Lung (tissue), 12 donors: ENCODE results near the gene CFH. TPM values are rescaled to one million over a fixed set of nuclear protein-coding genes. Genes with fewer than 3 reads are reported as not detected.

Experiments
- ATAC-seq: fragments of 200-7000 bp; cut with Tn5 transposase; one replicate; pipeline ENCODE4 v1.9.1; 2020; ENCODE audit warnings: moderate number of reproducible peaks; ENCODE audit not compliant: insufficient read depth, low FRiP score
- DNase-seq, 3 donors: peaks; one replicate each; pipeline ENCODE4 v3.0.0-alpha.2; 2013 to 2017
- H3K27ac ChIP-seq, 2 donors: one replicate each; pipeline ENCODE4 v1.5.1; 2013; ENCODE audit warnings: mild to moderate bottlenecking in 2 of 2, moderate library complexity in 2 of 2, control low read depth in 1 of 2, inconsistent platforms in 1 of 2, low read depth in 1 of 2, low read length in 1 of 2
- H3K27me3 ChIP-seq, 3 donors: one replicate each; pipeline ENCODE4 v1.5.1; 2013; ENCODE audit warnings: low read length in 2 of 3; ENCODE audit not compliant: control insufficient read depth in 3 of 3, insufficient read depth in 3 of 3
- H3K36me3 ChIP-seq, 4 donors: one replicate each; pipeline ENCODE4 v1.5.1; 2013; ENCODE audit warnings: low read length in 4 of 4, mild to moderate bottlenecking in 1 of 4, moderate library complexity in 1 of 4; ENCODE audit not compliant: control insufficient read depth in 4 of 4, insufficient read depth in 4 of 4
- H3K4me1 ChIP-seq, 5 donors: one replicate each; pipeline ENCODE4 v1.5.1; 2013; ENCODE audit warnings: low read length in 5 of 5, mild to moderate bottlenecking in 2 of 5, moderate library complexity in 1 of 5; ENCODE audit not compliant: control insufficient read depth in 5 of 5, insufficient read depth in 5 of 5
- H3K4me3 ChIP-seq: one replicate; pipeline ENCODE4 v1.5.1; 2013; ENCODE audit warnings: mild to moderate bottlenecking, control low read depth, moderate library complexity
- H3K9ac ChIP-seq, 2 donors: one replicate each; pipeline ENCODE4 v1.5.1; 2013; ENCODE audit warnings: low read length in 2 of 2, control low read depth in 1 of 2; ENCODE audit not compliant: insufficient read depth in 1 of 2
- H3K9me3 ChIP-seq, 4 donors: one replicate each; pipeline ENCODE4 v1.5.1; 2013; ENCODE audit warnings: low read length in 3 of 4, mild to moderate bottlenecking in 1 of 4, moderate library complexity in 1 of 4; ENCODE audit not compliant: control insufficient read depth in 4 of 4, insufficient read depth in 3 of 4
- WGBS, 2 donors: extraction: QIAGEN DNeasy Blood & Tissue Kit; methylation state at CpG; one replicate each; pipeline ENCODE4 v1.1.7; 2013; 5-methylcytosine and 5-hydroxymethylcytosine counted together
- polyA plus RNA-seq, 2 donors: library from polyadenylated mRNA; stranded (reverse); fragments of 200-250 nt; gene quantifications; one replicate each; pipeline ENCODE4 v1.2.1, GENCODE V29; 2013
- total RNA-seq, 2 donors: library from RNA; depleted of rRNA in 1 of 2; stranded (reverse); fragments of >200 nt in 1 of 2; gene quantifications; one replicate each; pipeline ENCODE4 v1.2.1, GENCODE V29; 2014 to 2021
- TF ChIP-seq, protein P1 (sequence below): IDR thresholded peaks from 2 replicates; pipeline ENCODE4 v1.5.1; 2012; ENCODE audit warnings: mild to moderate bottlenecking; ENCODE audit errors: control extremely low read depth, extremely low read depth
- donor health status: control.
- donor health status: control.
- donor health status: Bipolar disorder and iron deficiency.
- donor health status: healthy.
- donor health status: DM: yes; HTN: yes; CAD: no.

The CFH gene
- total and polyA plus RNA-seq, 4 donors: 26.8 to 185 (median 62.7) TPM

DNA sequence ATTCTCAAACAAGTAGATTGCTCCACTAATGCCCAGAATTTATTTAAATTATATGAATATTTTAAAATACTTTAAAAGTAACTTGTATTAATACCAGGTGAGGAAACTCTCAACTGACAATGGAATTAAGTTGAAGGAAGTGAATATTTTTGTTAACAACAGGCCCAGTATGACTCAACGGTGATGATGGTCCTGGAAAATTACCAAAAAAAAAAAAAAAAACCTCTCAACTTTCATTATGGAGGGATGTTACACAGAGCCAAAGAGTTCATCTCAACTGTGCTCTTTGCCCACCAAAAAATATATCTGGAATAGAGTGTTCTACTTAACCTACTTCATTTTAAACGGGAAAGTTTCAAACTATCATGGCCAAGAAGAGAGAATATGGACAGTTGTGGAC is 28.3 kb downstream of the CFH start:
- TF ChIP-seq, protein P1, sequence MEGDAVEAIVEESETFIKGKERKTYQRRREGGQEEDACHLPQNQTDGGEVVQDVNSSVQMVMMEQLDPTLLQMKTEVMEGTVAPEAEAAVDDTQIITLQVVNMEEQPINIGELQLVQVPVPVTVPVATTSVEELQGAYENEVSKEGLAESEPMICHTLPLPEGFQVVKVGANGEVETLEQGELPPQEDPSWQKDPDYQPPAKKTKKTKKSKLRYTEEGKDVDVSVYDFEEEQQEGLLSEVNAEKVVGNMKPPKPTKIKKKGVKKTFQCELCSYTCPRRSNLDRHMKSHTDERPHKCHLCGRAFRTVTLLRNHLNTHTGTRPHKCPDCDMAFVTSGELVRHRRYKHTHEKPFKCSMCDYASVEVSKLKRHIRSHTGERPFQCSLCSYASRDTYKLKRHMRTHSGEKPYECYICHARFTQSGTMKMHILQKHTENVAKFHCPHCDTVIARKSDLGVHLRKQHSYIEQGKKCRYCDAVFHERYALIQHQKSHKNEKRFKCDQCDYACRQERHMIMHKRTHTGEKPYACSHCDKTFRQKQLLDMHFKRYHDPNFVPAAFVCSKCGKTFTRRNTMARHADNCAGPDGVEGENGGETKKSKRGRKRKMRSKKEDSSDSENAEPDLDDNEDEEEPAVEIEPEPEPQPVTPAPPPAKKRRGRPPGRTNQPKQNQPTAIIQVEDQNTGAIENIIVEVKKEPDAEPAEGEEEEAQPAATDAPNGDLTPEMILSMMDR: no peak
- Histone ChIP-seq H3K27ac (no peak overlapping the region), H3K4me3 (no peak overlapping the region), H3K36me3 (peaks cover 0 to 3% (median 0%) of the 10 kb centered on the region in 4 donors), H3K9ac (no peak overlapping the region), H3K9me3 (no peaks in the 10 kb centered on the region), H3K27me3 (no peaks in the 10 kb centered on the region), H3K4me1 (no peaks in the 10 kb centered on the region)
- DNase-seq (no peak), ATAC-seq (no peak)
- WGBS, 2 donors: 76 to 87% methylated on average over 2 of the region's 2 CpGs

DNA sequence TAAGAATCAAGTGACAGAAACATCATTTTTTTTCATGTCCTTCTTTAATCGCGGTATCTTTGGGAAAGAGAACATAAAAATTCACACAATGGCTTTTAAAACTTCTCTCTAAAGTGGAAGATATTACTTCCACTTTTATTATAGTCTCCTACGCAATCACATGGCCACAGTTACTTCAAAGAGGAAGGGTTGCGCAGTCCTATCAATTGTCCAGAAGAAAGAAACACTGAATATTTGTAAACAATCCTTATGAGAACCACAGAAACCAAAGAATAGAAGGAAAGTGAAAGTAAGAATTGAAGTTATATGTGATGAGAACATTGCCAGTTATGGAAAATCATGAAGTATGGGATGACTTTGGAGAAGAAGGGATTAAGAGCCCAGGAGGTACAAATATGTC is 32.6 kb downstream of the CFH start:
- 63 to 77% methylated on average over 4 of the region's 4 CpGs for WGBS, 2 donors
- no peaks in the 10 kb centered on the region for H3K27me3 ChIP-seq
- no peak overlapping the region for H3K4me3 ChIP-seq
- no peaks in the 10 kb centered on the region for H3K9me3 ChIP-seq
- H3K27ac ChIP-seq: no peak overlapping the region
- ATAC-seq (no peak), DNase-seq (no peak)
- TF ChIP-seq, protein P1: no peak
- no peak overlapping the region for H3K9ac ChIP-seq
- H3K4me1 ChIP-seq: no peaks in the 10 kb centered on the region
- H3K36me3 ChIP-seq: peaks cover 0 to 5% (median 0%) of the 10 kb centered on the region in 4 donors

DNA sequence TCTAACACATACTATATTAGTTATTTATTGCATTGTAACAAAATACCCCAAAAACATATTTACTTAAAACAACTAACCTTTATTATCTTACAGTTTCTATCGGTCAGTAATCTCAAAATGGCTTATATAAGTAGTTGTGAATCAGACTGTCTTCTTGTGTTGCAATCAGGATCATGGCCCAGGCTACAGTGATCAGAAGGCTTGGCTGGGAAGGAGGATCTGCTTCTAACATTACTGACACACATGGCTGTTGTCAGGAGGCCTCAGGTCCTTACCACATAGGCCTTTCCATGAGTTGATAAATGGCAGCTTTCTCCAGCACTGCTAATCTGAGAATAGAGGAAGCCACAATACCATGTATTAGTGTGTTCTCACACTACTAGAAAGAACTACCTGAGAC is 33.7 kb downstream of the CFH start:
- Histone ChIP-seq H3K4me1 (no peaks in the 10 kb centered on the region), H3K27ac (no peak overlapping the region), H3K9ac (no peak overlapping the region), H3K9me3 (no peaks in the 10 kb centered on the region), H3K36me3 (peaks cover 0 to 5% (median 0%) of the 10 kb centered on the region in 4 donors), H3K27me3 (no peaks in the 10 kb centered on the region), H3K4me3 (no peak overlapping the region)
- TF ChIP-seq, protein P1: no peak
- no peak for DNase-seq
- 92 to 94% methylated on average over 1 of the region's 1 CpG for WGBS, 2 donors
- no peak for ATAC-seq

DNA sequence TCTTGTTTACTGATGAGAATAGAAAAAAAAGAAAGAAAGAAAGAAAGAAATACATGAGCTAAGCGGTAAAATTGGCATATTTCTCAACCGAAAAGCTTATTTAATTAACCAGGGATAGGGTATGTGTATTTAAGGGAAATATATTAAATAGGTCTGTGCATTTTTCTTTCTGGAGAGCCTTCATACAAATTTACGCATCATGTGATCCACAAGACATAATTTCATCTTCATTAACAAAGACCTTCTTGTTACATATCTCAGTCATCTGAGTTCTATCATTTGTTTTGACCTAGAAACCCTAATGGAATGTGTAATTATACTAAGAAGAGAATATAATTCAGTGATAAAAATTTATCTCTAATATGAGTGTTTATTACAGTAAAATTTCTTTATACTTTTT is 37.2 kb downstream of the CFH start:
- Histone ChIP-seq H3K36me3 (peaks cover 0 to 5% (median under 1%) of the 10 kb centered on the region in 4 donors), H3K27ac (no peak overlapping the region), H3K9me3 (no peaks in the 10 kb centered on the region), H3K27me3 (no peaks in the 10 kb centered on the region), H3K4me3 (no peak overlapping the region), H3K4me1 (no peaks in the 10 kb centered on the region), H3K9ac (no peak overlapping the region)
- ATAC-seq (no peak), DNase-seq (no peak)
- TF ChIP-seq, protein P1: no peak
- 96 to 99% methylated on average over 3 of the region's 3 CpGs for WGBS, 2 donors
